Stimulated activated CD4-positive, alpha-beta T cell treated with anti-CD3 and anti-CD28 coated beads, Interleukin-1b, Interleukin-23, amount 100 ng/mL, for 24 hours (primary cell): ENCODE measurements around the gene MAP4K3.

Experiments used
- DNase-seq, 4 experiments: peaks; one replicate each; pipeline ENCODE4 v3.0.0-alpha.2; 2020; ENCODE audit warnings: low read depth in 4 of 4, low spot score in 1 of 4

Gene MAP4K3

DNA sequence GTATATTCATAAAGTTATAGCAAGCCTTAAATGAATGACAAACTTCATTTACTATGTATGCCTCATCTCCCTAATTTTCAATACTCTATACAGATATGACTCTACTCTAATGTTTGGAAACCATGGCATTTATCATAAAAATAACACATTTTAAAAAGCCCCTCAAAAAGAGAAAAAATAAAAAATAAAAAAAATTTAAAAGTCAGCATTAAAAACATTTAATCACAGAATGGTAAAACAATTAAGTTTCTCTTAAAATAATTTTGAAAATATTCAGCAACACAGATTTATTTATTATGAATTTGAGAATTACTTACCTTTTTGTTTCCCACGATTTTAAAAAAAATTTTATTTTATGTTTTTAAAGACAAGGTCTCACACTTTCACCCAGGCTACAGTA, 128.3 kb downstream of the MAP4K3 start:
- DNase-seq: no peak

- DNase-seq: no peak
These were observed 130.5 kb downstream of the MAP4K3 start for GRCh38 chr2:39306626-39307025.

DNA sequence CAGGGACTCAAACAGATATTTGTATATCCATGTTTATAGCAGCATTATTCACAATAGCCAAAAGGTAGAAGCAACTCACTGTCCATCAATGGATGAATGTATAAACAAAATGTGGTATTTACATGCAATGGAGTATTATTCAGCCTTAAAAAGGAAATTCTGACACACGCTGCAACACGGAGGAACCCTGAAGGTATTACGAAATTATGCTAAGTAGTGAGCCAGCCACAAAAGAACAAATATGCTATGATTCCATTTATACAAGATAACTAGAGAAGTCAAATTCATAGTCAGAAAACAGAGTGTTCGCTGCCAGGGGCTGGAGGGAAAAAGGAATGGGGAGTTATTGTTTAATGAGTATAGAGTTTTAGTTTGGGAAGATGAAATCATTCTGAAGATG, 132.4 kb downstream of the MAP4K3 start:
- DNase-seq: no peak

DNA sequence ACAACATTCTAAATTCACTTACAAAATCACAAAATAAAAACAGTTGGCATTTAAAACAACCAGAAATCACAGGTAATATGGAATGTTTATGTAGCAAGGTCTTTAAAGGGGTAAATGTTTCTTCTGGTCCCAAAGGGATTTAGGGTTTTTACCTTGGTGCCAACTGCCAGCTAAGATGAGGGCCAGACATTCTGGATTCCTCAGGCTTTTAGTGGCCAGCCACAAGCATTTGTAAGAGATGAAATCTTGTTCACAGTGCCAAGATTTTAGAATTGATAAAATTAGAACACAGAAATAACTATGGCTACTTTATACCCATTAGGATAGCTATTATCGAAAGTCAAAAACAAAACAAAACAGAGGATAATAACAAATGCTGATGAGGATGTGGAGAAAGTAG, 132.9 kb downstream of the MAP4K3 start:
- DNase-seq: no peak

- no peak for DNase-seq
These were observed 135.7 kb downstream of the MAP4K3 start for GRCh38 chr2:39301352-39301751.

- DNase-seq: no peak
These were observed 136.8 kb downstream of the MAP4K3 start for GRCh38 chr2:39300044-39300978.

- no peak for DNase-seq
These were observed 146.7 kb downstream of the MAP4K3 start for GRCh38 chr2:39290433-39290832.

- DNase-seq: no peak
These were observed 147.5 kb downstream of the MAP4K3 start for GRCh38 chr2:39289609-39290008.

GRCh38 chr2:39283561-39283960, 153.5 kb downstream of the MAP4K3 start:
- no peak for DNase-seq

- DNase-seq: no peak
These were observed 155.7 kb downstream of the MAP4K3 start for GRCh38 chr2:39281391-39281790.

- no peak for DNase-seq
These were observed 162.1 kb downstream of the MAP4K3 start for GRCh38 chr2:39275016-39275415.

GRCh38 chr2:39269941-39270340, 167.1 kb downstream of the MAP4K3 start:
- no peak for DNase-seq

DNA sequence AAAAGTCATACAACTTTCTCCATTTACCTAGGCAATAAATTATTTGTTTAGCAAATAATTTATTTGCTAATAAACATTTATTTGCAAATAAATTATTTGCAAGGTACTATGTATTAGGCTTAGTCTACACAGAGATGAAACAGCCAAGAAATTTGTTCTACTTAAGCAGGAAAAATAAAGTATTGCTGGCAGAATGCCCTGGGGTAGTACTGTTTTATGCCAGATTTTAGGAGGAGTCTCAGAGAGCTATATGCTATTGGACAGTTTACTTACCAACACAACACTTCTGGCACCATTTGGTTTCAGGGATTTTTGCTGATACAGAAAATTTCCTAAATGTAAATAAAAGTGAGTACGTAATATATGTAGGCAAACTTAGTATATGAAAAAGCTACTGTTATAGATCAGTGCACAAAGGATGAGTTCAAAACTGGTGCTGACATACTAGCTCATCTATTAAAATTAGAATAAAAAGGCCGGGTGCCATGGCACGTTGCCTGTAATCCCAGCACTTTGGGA, 170.1 kb downstream of the MAP4K3 start:
- no peak for DNase-seq

DNA sequence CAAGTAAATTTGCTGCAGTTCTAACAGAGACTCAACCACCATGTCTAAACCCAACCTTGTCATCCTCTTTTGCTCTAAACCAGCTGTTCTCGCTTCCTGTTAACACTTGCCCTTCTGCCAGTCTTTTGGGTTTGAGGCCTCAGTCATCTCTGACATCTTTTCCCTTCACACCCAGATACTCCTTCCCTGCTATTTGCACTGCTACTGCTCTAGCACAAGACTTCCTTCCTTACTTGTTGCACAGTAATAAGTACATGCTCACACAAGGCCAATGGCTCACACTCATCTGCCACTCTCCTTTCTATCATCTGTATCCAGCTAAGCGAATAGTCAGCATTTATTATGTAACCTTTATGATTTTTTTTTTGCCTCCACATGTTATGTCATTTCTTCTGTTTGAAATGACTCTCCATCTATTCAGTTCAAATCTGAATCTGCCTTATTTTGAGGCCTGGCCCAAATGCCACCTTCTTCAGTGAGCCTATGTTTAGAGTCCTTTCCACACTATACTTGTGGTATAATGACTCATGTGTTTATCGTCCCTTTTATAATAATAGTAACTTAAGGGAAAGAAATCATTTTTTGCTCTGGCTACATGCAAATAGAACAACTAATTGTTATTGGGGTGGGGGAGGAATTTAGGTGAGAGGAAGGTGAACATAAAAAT, 170.8 kb downstream of the MAP4K3 start:
- no peak for DNase-seq

DNA sequence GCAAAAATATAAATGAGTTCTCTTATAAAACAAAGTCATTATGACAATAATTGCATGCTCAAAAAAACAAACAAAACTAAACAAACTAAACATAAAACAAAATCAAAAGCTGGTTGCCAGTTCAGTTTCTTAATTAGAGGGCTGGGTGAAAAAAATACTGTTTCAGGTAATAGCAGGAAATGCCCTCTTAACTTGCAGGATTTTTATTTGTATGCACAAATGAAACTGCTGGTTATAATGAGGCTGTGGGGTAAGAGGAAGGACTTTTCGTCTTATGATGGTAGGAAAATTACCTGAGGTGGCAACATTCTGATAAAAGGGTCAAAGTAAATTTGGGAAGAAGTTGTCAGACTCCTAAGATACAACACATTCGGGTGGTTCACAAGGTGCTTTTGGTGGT, 171.8 kb downstream of the MAP4K3 start:
- no peak for DNase-seq

DNA sequence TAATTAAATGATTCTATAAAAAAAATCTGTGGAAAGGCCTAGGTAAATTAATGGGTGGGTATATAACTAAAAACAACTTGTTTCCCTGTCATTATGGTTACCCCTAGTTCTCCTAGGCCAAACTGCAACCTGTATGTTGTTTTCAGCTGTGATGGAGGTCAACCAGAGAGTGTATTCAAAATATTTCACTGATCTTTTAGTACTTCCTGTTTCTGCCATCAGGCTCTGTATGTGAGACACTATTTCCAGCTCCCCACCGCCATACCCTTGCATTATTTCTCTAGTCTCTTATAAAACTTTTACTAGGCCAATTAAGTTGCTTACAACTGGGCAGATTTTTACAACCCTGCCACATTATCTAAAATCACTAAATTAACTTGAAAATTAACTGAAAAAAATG, 172.4 kb downstream of the MAP4K3 start:
- no peak for DNase-seq

- DNase-seq: no peak
These were observed 177.0 kb downstream of the MAP4K3 start for GRCh38 chr2:39260087-39260486.

DNA sequence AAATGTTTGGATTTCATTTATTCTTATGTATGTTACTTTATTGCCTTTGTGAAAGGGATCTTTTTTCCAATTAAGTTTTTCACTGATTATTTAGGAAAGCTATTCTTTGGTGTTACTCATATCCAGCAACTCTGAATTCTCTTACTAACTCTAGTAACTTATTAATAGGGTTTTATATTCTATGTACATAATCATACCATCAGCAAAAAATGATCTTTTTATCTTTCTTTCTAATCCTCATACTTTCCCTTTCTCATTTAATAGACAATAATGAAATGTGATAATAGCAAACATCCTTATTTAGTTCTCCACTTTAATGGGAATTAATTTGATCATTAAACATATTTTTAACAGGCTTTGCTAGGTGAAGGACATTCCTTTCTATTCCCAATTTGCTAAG, 181.0 kb downstream of the MAP4K3 start:
- DNase-seq: no peak

DNA sequence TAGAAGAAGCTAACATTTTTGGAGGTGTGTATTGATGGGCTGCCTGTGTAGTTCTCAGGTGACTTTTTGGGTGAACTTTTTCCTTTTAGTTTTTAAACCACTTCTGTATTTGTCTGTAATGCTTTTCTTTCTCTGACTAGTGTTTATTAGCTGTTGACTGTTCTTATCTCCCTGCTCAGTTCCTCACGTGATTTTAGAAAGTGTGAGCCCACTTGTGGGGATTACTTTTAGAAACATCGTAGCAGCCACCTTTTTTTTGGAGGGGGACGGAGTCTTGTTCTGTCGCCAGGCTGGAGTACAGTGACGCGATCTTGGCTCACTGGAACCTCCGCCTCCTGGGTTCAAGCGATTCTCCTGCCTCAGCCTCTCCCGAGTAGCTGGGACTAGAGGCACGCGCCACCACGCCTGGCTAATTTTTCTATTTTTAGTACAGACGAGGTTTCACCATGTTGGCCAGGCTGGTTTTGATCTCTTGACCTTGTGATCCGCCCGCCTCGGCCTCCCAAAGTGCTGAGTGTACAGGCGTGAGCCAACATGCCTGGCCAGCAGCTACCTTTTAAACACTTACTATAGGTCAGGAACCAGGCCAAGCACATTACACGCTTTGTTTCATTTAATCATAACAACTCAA, 184.1 kb downstream of the MAP4K3 start:
- no peak for DNase-seq

- no peak for DNase-seq
These were observed 189.5 kb downstream of the MAP4K3 start for GRCh38 chr2:39247512-39248043.

DNA sequence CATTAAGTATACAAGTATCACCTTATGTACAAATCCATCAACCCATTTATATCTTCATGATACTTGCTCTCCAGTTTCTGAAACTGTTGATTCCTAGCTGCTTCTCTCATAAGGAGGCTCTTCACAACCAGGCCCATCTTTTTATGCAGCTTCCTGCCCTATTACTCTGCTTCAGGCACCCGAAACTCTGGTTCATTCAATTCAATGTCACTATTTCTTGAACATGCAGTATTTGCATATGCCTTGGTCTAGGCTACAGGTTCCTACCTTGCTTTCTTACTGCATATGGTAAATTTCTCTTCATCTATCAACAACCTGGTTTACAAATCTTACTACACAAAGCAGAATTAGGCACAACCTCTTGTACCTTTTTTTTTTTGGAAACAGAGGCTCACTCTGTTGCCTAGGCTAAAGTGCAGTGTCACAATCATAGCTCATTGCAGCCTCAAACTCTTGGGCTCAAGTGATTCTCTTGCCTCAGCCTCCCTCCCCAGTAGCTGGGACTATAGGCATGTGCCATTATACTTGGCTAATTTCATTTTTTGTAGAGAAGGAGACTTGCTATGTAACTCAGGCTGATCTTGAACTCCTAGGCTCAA, 190.6 kb downstream of the MAP4K3 start:
- DNase-seq: no peak
